ENCODE data around the gene ZFP90.

Gene ZFP90

GRCh38 chr16:68510775-68511174, 28.3 kb upstream of the ZFP90 start:
- H3K4me3 ChIP-seq (replicated peaks; ENCODE audit: low read depth, low read length): no peak overlapping the region
- H3K36me3 ChIP-seq (ENCODE audit: control insufficient read depth, insufficient read depth, low read length): no peaks in the 10 kb centered on the region
- no peaks in the 10 kb centered on the region; the same call in 1 of the 2 replicates for H3K27me3 ChIP-seq (replicated peaks; ENCODE audit: control insufficient read depth, insufficient read depth, low read length)
- TF ChIP-seq CTCF (IDR thresholded peaks at IDR 0.05; ENCODE audit: insufficient read depth, low read length, poor library complexity, severe bottlenecking): no peak
- no peak for DNase-seq (ENCODE audit: extremely low read depth, insufficient read length)

GRCh38 chr16:68512183-68512582, 26.9 kb upstream of the ZFP90 start:
- H3K4me3 ChIP-seq (replicated peaks; ENCODE audit: low read depth, low read length): no peak overlapping the region

GRCh38 chr16:68512742-68513141, 26.3 kb upstream of the ZFP90 start:
- TF ChIP-seq CTCF (IDR thresholded peaks at IDR 0.05; ENCODE audit: insufficient read depth, low read length, poor library complexity, severe bottlenecking): no peak
- Histone ChIP-seq H3K27me3 (replicated peaks; ENCODE audit: control insufficient read depth, insufficient read depth, low read length) (no peaks in the 10 kb centered on the region; the same call in 1 of the 2 replicates), H3K4me3 (replicated peaks; ENCODE audit: low read depth, low read length) (no peak overlapping the region), H3K36me3 (ENCODE audit: control insufficient read depth, insufficient read depth, low read length) (no peaks in the 10 kb centered on the region)
- no peak for DNase-seq (ENCODE audit: extremely low read depth, insufficient read length)

More at GRCh38 chr16:68512183-68512582, 26.9 kb upstream of the ZFP90 start:
- no peaks in the 10 kb centered on the region; the same call in 1 of the 2 replicates for H3K27me3 ChIP-seq (replicated peaks; ENCODE audit: control insufficient read depth, insufficient read depth, low read length)
- no peak for DNase-seq (ENCODE audit: extremely low read depth, insufficient read length)
- TF ChIP-seq CTCF (IDR thresholded peaks at IDR 0.05; ENCODE audit: insufficient read depth, low read length, poor library complexity, severe bottlenecking): no peak
- no peaks in the 10 kb centered on the region for H3K36me3 ChIP-seq (ENCODE audit: control insufficient read depth, insufficient read depth, low read length)

- no peaks in the 10 kb centered on the region for H3K36me3 ChIP-seq (ENCODE audit: control insufficient read depth, insufficient read depth, low read length)
- no peak for TF ChIP-seq CTCF (IDR thresholded peaks at IDR 0.05; ENCODE audit: insufficient read depth, low read length, poor library complexity, severe bottlenecking)
- H3K4me3 ChIP-seq (replicated peaks; ENCODE audit: low read depth, low read length): no peak overlapping the region
- DNase-seq (ENCODE audit: extremely low read depth, insufficient read length): no peak
- no peaks in the 10 kb centered on the region; the same call in 1 of the 2 replicates for H3K27me3 ChIP-seq (replicated peaks; ENCODE audit: control insufficient read depth, insufficient read depth, low read length)
Measured at GRCh38 chr16:68514511-68514910, 24.6 kb upstream of the ZFP90 start.

DNA sequence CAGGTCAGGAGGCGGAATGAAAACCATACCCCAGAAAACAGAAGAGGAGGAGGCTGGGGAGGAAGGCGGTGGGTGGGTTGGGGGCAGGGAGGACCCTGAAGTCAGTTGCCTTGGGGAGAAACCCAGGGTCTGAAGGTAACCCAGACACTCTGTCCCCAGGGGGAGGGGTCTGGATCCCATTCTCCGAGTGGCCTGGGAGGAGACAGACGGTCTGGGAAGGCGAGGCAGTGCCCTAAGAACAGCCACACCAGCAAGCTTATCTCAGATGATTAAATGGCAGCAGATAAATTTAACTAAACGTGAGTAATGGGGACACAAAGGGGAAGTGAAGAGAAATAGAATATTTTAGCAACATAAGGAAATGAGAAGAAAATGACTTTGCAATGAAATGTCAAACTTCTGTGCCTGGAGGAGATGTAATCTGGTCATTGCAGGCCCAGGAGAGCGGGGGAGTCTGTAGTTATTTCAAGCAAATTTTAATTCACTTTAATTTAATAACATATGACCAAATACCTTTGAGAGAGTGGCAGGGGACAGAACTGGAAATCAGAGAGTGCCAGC, 21.4 kb upstream of the ZFP90 start:
- H3K36me3 ChIP-seq (ENCODE audit: control insufficient read depth, insufficient read depth, low read length): no peaks in the 10 kb centered on the region
- no peaks in the 10 kb centered on the region for H3K27me3 ChIP-seq (replicated peaks; ENCODE audit: control insufficient read depth, insufficient read depth, low read length)
- H3K4me3 ChIP-seq (replicated peaks; ENCODE audit: low read depth, low read length): no peak overlapping the region
- TF ChIP-seq CTCF (IDR thresholded peaks at IDR 0.05; ENCODE audit: insufficient read depth, low read length, poor library complexity, severe bottlenecking): no peak
- no peak for DNase-seq (ENCODE audit: extremely low read depth, insufficient read length)

Measured in GM06990 (cell line).